Activated naive CD4-positive, alpha-beta T cell (primary cell): Measurements from ENCODE around the gene NFATC1.
"Not testable (repeated sequence)": the region's sequence is repeated elsewhere in the genome, so short reads cannot be mapped to it uniquely, and the experiment has no call there.

Experiments
- DNase-seq, 4 experiments: peaks; one replicate each; lab custom pipeline; 2025; lab: John Stamatoyannopoulos, UW

NFATC1 gene

GRCh38 chr18:79375441-79376154, 20.1 kb upstream of the NFATC1 start:
- DNase-seq, result no peak

DNA sequence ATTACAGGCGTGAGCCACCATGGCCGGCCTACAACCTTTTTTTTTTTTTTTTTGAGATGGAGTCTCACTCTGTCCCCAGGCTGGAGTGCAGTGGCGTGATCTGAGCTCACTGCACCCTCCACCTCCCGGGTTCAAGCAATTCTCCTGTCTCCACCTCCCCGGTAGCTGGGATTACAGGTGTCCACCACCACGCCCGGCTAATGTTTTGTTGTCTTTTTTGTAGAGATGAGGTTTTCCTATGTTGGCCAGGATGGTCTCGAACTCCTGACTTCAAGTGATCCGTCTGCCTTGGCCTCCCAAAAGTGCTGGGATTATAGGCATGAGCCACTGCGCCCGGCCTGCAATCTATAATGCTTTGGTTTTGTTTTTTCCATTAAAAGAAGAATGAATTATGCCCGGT, 19.1 kb upstream of the NFATC1 start:
- not testable (repeated sequence) for DNase-seq

GRCh38 chr18:79377187-79377891, 18.4 kb upstream of the NFATC1 start:
- DNase-seq, result no peak

DNA sequence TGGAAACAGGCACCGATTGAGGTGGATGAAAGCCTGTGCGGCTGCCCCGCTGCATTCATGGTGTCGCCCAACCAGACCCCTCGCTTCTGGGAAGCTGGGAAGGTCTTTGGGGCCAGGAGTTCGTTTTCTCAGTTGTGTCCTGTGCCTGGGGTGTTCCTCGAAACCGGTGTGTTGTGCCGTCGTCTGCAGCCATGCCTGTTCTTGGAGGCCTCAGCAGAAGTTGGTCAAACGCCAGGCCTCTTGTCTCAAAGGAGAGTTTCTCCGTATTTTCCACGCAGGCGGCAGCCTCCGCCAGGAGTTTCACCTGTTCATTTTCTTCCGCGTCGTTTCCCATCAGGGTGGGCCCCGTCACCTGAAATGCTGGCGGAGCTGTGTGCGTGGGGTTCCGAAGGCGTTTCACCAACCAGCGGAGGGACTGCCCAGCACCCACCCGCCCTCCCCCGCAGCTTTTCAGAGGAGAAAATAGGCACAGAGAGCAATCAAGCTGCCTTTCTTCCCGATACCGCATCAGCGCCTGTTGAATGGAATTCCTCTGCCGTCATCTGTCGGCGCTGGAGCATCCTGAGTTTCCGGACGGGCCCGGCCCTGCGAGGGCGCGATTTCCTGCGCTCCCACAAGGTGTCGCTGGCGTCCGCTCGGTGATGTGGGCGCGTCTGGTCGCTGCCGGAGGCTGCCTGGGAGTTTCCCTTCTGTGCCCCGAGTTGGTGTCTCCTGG, 17.0 kb upstream of the NFATC1 start:
- DNase-seq, result peak; percentile 51 to 78 (median 74)

- DNase-seq, result no peak
Measured at GRCh38 chr18:79379251-79379905, 16.4 kb upstream of the NFATC1 start.

DNA sequence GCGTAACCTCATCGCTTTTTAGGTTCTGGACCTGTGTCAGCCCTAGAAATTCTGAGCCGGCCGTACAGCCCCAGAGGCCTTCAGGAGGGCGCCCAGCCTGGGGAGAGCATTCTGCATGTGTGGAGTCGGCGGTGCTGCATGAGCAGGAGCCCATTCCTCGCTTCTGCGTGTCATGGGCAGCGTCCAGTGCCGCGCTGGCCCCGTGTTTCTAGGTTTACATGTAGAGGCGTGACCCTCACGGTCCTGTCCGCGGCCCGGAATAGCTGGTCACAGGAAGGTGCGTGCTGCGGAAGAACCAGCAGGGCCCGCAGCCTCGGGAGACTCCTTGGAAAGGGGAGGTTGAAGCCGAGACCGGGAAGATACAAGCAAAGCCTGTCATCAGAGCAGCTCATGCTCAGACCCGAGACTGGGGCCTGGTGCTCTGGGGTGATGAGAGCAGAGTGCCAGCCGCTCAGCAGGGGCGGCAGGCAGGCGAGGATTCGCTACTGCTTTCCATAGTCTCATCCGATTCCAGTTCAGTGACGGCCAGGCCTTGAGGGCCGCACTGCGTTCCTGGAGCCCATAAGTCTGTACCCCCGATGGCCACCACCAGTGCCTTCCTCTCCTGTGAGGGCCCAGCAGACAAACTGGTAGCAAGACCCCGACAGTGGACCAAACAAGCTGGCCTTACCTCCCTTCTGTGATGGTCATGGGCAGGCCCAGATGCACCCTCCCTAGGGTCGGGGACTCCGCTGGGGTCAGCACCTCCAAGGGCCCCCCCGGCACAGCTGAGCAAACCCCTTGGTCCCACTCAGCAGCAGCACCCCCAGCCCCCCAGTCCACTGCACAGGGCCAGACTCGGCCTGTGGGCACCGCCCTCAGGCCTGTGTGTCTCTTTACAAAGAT, 15.6 kb upstream of the NFATC1 start:
- no peak for DNase-seq

DNA sequence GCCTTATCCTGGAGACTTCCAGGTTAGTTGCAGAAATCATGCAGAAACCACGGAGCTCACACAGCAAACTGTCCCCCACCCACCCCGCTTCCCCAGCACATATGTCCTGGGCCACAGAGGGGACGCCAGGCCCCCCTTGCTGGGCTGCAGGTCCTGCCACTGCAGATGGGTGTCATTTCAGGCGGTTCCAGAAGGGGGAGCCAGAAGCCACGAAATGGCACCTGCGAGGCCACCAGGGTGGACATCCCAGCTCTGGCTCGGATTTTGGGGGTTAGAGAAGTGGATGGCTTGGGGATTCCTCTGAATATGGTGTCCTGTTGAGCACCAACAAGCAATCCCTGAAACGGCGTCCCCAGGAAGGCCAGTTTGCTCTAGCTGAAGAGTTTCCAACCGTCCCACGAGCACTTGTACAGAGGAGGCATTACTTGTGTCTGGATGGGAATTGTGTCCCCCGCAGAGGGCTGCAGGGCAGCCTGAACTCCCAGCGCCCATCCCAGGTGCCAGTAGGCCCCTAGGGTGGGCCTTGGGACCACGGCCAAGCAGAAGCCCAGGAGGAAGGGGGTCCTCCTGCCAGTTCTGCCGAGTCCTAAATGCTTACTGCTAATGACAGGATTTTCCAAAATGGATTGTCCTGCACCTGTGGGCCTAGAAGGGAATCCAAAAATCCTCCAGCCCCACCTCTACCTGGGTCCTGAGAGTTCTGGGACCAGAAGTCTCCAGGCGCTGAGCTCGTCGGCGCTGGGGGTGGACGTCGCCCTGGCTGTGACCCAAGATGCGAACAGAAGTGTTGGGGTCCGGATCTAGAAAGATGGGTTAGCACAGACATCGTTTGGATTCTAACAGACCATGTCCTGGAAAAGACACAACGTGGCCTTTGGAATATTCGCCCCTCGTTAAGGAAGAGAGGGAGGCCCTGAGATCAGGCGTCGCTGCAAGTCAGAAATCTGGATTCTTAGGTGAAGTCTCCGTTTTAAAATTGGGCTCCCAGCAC, 14.6 kb upstream of the NFATC1 start:
- DNase-seq, result peak; percentile 47 to 67 (median 58)

DNA sequence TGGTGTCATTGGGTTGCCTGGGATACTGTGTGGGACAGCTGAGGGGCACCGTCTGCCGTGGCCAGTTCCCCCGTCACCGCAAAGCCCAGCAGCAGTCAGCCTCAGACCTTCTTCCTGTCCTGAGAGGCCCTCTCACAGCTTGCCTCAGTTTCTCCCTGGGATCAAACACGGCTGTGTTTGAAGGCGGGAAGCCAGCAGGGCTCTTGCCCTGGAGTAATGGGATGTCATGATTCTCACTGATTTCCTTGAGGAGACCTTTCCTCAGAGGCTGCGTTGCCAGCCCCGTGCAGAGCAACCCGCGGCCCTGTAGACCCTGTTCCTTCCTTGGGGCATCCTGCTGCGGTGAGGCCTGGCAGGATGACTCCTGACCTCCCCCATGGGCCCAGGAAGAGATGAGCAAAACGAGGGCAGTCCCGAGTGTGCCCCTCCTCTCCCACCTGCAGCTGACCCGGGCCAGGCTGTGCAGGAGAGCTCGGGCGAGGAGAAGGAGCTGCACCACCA, 13.9 kb upstream of the NFATC1 start:
- no peak for DNase-seq

- DNase-seq, result no peak
Measured at GRCh38 chr18:79382681-79383387, 12.9 kb upstream of the NFATC1 start.

DNA sequence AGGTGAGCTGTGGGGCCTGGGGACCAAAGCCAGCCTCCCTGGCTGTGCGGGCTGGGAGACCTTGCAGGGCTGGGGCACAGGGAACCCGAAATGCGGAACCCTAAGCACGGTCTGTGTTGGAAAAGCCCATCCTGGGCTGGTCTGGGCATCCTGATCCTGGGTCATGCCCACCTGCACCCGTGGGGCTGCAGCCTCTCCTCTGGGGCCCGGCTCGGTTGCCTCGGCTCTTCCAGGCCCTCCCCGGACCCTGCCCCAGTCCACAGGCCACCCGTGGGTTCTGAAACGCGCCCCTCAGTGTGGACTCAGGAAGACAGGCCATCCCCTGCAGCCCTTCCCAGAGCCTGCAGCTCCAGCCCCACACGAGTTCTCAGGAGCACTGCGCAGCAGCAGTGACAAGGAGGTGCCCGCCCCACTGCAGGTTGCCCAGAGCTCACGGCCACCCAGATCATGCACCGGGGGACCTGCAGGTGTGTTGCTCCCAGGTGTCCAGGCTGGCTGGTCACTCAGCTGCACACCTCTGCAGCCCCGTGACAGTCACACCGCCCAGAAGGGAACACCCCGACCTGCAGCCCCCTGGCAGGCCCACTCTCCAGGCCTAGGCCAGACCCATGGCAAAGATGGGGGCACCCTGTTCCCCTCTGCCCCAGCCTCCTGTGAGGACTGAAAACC, 12.2 kb upstream of the NFATC1 start:
- no peak for DNase-seq

GRCh38 chr18:79384151-79384807, 11.5 kb upstream of the NFATC1 start:
- no peak for DNase-seq

DNA sequence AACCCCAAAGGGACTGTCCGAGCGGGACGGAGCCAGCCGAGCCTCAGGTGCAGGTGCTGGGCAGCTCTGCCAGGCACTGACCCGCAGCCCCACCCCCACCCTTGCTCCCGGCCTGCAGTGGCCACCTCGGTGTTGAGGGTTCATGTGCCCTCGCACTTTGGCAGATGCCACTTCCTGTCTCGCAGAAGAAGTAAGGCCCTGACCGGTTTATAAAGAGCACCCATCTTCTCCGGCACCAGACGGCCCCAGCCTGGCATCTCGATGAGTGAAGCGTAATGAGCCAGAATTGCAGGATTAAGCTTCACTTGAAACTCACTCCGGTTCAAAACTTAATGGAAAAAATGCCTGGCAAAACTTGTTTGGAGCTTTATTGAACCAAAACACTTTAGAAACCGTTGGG, 10.9 kb upstream of the NFATC1 start:
- no peak for DNase-seq

DNA sequence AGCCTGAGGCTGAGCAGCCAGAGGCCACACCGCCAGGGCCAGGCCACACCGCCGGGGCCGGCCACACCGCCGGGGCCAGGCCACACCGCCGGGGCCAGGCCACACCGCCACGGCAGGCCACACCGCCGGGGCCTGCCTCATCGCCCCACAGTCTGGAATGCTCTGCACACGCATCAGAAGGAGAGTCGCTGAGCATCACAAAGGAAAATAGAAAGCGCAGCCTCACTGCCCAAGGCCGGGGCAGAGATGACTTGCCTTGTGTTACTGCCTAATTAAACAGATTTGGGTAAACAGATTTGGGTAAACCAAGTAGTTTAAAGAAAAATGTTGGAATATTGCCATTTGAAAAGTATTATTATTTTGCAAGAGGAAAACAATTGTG, 10.4 kb upstream of the NFATC1 start:
- DNase-seq, result no peak

- DNase-seq, result no peak
Measured at GRCh38 chr18:79385708-79386341, 9.9 kb upstream of the NFATC1 start.

DNA sequence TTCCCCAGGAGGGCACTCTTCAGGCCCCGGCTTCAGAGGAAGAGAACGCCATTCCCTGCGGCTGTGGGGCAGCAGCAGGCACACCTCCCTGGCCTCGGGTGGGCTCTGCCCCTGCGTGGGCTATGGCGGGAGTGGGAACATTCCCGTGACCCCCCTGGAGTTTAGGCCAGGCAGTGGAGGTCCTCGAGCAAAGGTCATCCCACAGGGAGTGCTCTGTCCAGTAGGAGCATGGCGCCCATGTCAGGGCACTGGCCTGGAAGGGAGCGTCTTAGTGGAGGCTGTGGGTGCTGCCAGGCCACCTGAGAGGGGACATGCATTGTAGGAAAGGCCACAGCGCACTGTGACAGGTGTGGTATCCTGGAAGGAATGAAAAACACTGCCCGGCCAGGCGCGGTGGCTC, 9.2 kb upstream of the NFATC1 start:
- no peak for DNase-seq

DNA sequence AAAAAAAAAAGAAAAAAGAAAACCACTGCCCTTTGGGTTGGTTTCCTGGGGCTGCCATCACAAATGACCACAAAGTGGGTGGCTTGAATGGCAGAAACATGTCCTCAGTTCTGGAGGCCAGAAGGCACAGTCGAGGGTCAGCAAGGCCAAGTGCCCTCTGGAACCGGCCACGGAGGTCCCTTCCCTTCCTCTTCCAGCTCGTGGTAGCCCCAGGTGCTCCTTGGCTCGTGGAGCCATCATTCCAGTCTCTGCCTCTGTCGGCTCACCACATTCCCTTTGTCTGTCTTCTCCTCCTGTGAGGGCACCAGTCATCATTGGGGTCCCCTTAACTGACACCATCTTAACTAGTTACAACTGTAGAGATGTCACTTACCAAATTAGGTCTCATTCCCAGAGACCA, 8.5 kb upstream of the NFATC1 start:
- no peak for DNase-seq

DNA sequence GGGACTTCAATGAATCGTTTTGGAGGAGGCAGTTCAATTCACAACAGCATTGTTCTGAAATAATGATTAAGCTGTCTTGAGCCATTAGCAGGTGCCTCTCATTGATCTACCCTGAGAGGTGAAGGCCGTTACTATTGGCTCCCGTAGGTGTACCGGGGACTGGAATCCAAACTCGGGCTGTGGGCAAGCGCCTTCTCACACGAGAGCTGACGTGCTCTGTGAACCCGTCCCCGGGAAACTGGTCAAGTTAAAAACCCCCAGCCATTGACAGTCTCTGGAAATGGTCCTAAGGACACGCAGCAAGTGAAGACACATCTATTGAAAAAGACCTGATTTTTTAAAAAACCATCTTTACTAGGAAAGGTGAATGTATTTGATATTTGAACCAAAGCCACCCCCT, 8.1 kb upstream of the NFATC1 start:
- no peak for DNase-seq

GRCh38 chr18:79388043-79388442, 7.7 kb upstream of the NFATC1 start:
- no peak for DNase-seq
